ENCODE results near the gene RNF144B. TPM values are rescaled to one million over a fixed set of nuclear protein-coding genes. Genes with fewer than 3 reads are reported as not detected.

RNF144B gene
- total and polyA plus RNA-seq, 2 of the 13 experiments (the other 11 are each of a cell fraction or from before 2014, with no cell fraction given) = 1.8 to 4.3 TPM

DNA sequence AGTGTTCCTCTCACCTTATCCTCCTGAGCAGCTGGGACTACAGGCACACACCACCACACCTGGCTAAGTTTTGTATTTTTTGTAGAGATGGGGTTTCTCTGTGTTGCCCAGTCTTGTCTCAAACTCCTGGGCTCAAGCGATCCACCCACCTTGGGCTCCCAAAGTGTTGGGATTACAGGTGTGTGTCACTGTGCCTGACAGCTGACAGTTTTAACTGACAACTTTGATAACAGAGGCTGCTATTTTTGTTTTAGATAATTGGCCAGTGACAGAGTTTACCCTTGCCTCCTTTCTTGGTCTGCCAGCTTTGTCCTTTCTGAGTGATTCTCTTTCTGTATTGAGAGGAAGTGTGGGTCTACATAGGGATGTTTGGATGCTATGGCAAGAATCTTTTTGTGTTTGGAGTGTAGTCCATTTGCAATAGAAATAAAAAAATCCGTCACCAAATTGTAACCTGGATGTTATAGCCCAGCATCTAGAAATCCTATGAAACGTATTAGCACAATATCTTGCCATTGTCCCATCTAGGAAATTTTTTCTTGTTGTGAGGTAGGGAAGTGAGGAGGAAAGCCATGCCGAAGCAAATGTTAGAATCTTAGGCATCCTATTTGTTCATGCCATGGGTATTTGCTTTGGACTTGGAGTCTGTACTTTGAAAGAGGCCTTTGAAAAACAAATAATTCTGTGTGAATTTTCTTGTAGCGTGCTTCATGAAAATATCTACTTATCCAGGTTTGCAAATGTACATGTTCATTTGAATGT is 80.8 kb downstream of the RNF144B start (continued):
- TF ChIP-seq, protein P1, sequence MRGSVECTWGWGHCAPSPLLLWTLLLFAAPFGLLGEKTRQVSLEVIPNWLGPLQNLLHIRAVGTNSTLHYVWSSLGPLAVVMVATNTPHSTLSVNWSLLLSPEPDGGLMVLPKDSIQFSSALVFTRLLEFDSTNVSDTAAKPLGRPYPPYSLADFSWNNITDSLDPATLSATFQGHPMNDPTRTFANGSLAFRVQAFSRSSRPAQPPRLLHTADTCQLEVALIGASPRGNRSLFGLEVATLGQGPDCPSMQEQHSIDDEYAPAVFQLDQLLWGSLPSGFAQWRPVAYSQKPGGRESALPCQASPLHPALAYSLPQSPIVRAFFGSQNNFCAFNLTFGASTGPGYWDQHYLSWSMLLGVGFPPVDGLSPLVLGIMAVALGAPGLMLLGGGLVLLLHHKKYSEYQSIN (CRISPR knock-in tag; IDR thresholded peaks at IDR 0.05; ENCODE audit: borderline replicate concordance) = no peak
- no peak for TF ChIP-seq ZNF34 (CRISPR knock-in tag; IDR thresholded peaks at IDR 0.05; ENCODE audit: borderline replicate concordance)
- TF ChIP-seq ZNF570 (CRISPR knock-in tag; IDR thresholded peaks at IDR 0.05; ENCODE audit: borderline replicate concordance) = no peak
- no peak for TF ChIP-seq ZFP82 (CRISPR knock-in tag; IDR thresholded peaks at IDR 0.05; ENCODE audit: borderline replicate concordance)
- TF ChIP-seq, protein P2, sequence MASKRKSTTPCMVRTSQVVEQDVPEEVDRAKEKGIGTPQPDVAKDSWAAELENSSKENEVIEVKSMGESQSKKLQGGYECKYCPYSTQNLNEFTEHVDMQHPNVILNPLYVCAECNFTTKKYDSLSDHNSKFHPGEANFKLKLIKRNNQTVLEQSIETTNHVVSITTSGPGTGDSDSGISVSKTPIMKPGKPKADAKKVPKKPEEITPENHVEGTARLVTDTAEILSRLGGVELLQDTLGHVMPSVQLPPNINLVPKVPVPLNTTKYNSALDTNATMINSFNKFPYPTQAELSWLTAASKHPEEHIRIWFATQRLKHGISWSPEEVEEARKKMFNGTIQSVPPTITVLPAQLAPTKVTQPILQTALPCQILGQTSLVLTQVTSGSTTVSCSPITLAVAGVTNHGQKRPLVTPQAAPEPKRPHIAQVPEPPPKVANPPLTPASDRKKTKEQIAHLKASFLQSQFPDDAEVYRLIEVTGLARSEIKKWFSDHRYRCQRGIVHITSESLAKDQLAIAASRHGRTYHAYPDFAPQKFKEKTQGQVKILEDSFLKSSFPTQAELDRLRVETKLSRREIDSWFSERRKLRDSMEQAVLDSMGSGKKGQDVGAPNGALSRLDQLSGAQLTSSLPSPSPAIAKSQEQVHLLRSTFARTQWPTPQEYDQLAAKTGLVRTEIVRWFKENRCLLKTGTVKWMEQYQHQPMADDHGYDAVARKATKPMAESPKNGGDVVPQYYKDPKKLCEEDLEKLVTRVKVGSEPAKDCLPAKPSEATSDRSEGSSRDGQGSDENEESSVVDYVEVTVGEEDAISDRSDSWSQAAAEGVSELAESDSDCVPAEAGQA (IDR thresholded peaks at IDR 0.05; ENCODE audit: low read depth) = no peak
- TF ChIP-seq, protein P2 (CRISPR knock-in tag; IDR thresholded peaks at IDR 0.05; ENCODE audit: borderline replicate concordance) = no peak
- no peak for TF ChIP-seq MEF2D (CRISPR knock-in tag; IDR thresholded peaks at IDR 0.05)
- TF ChIP-seq NONO (IDR thresholded peaks at IDR 0.05) = no peak
- TF ChIP-seq NONO (CRISPR knock-in tag; conservative IDR thresholded peaks at IDR 0.05) = no peak
- no peak for TF ChIP-seq XBP1 (CRISPR knock-in tag; IDR thresholded peaks at IDR 0.05)
- TF ChIP-seq REXO4 (CRISPR knock-in tag; IDR thresholded peaks at IDR 0.05; ENCODE audit: borderline replicate concordance) = no peak
- TF ChIP-seq, protein P3, sequence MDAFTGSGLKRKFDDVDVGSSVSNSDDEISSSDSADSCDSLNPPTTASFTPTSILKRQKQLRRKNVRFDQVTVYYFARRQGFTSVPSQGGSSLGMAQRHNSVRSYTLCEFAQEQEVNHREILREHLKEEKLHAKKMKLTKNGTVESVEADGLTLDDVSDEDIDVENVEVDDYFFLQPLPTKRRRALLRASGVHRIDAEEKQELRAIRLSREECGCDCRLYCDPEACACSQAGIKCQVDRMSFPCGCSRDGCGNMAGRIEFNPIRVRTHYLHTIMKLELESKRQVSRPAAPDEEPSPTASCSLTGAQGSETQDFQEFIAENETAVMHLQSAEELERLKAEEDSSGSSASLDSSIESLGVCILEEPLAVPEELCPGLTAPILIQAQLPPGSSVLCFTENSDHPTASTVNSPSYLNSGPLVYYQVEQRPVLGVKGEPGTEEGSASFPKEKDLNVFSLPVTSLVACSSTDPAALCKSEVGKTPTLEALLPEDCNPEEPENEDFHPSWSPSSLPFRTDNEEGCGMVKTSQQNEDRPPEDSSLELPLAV (CRISPR knock-in tag; conservative IDR thresholded peaks at IDR 0.05; ENCODE audit: low read depth) = no peak
- no peak for TF ChIP-seq POLR2AphosphoS2 (IDR thresholded peaks at IDR 0.05; ENCODE audit: low read depth, low read length)
